Endodermal cell (in vitro differentiated cells): Measurements from ENCODE around the gene PDCD1LG2. TPM values are rescaled to one million over a fixed set of nuclear protein-coding genes. Genes with fewer than 3 reads are reported as not detected.

Experiments
- DNase-seq: peaks from one replicate; pipeline ENCODE4 v3.0.0-alpha.2; 2017
- H3K27ac ChIP-seq: 2 replicates; pipeline ENCODE4 v1.5.1; 2013; ENCODE audit warnings: mild to moderate bottlenecking, low read depth, low read length, moderate library complexity
- H3K27me3 ChIP-seq: 2 replicates; pipeline ENCODE4 v1.6.1; 2013; ENCODE audit warnings: mild to moderate bottlenecking, low read length, moderate library complexity; ENCODE audit not compliant: insufficient read depth, control insufficient read depth, poor library complexity, severe bottlenecking
- H3K36me3 ChIP-seq: 2 replicates; pipeline ENCODE4 v1.7.0; 2013; ENCODE audit warnings: mild to moderate bottlenecking, low read length, moderate library complexity; ENCODE audit not compliant: control insufficient read depth, insufficient read depth
- H3K4me1 ChIP-seq: one replicate; pipeline ENCODE4 v1.7.0; 2013; ENCODE audit warnings: low read length; ENCODE audit not compliant: control insufficient read depth, insufficient read depth
- H3K4me3 ChIP-seq: 2 replicates; pipeline ENCODE4 v1.5.1; 2013; ENCODE audit warnings: mild to moderate bottlenecking, low read length, moderate library complexity
- H3K9ac ChIP-seq: 2 replicates; pipeline ENCODE4 v1.6.1; 2013; ENCODE audit warnings: mild to moderate bottlenecking, low read length, moderate library complexity; ENCODE audit not compliant: poor library complexity, severe bottlenecking; ENCODE audit errors: extremely low read depth
- H3K9me3 ChIP-seq: 2 replicates; pipeline ENCODE4 v1.6.1; 2013; ENCODE audit warnings: mild to moderate bottlenecking, low read length, moderate library complexity; ENCODE audit not compliant: control insufficient read depth
- H3K27ac Mint-ChIP-seq: 2 replicates; pipeline ENCODE4 v1.8.0; 2020; ENCODE audit warnings: mixed read lengths
- H3K27me3 Mint-ChIP-seq: 2 replicates; pipeline ENCODE4 v1.8.0; 2021; ENCODE audit warnings: mild to moderate bottlenecking, mixed read lengths; ENCODE audit not compliant: insufficient read depth
- H3K36me3 Mint-ChIP-seq: 2 replicates; pipeline ENCODE4 v1.8.0; 2020; ENCODE audit warnings: low read depth, mixed read lengths
- H3K4me1 Mint-ChIP-seq: 2 replicates; pipeline ENCODE4 v1.8.0; 2020; ENCODE audit warnings: mixed read lengths
- H3K4me3 Mint-ChIP-seq: 2 replicates; pipeline ENCODE4 v1.8.0; 2020; ENCODE audit warnings: mild to moderate bottlenecking, moderate library complexity, mixed read lengths
- H3K9me3 Mint-ChIP-seq: 2 replicates; pipeline ENCODE4 v1.8.0; 2020; ENCODE audit warnings: mild to moderate bottlenecking, mixed read lengths
- WGBS, 2 experiments: methylation state at CpG; one replicate each; pipeline versions ENCODE4 v1.1.5 to v1.1.7; 2013; ENCODE audit warnings: missing lambda C conversion rate in 2 of 2, mixed read lengths in 1 of 2; ENCODE audit not compliant: insufficient coverage in 1 of 2, insufficient read length in 1 of 2; 5-methylcytosine and 5-hydroxymethylcytosine counted together
- total RNA-seq, 2 donors: library from RNA; stranded (reverse); fragmentation: NEBNext Ultra II Directional in 1 of 2; extraction: Animal tissue kit (Norgen Biotek cat#: 25700) in 1 of 2; gene quantifications; 2 replicates in 1 of 2; 3 replicates in 1 of 2; pipeline ENCODE4 v1.2.1, GENCODE V29; 2021
- TF ChIP-seq, protein P1 (sequence below): fragments of 200-600 bp; sonication (generic); conservative IDR thresholded peaks from 2 replicates; pipeline ENCODE4 v1.5.0; 2021; ENCODE audit warnings: antibody characterized with exemption, mild to moderate bottlenecking

Gene PDCD1LG2
- total RNA-seq, 2 donors from 2014 or later: not detected

DNA sequence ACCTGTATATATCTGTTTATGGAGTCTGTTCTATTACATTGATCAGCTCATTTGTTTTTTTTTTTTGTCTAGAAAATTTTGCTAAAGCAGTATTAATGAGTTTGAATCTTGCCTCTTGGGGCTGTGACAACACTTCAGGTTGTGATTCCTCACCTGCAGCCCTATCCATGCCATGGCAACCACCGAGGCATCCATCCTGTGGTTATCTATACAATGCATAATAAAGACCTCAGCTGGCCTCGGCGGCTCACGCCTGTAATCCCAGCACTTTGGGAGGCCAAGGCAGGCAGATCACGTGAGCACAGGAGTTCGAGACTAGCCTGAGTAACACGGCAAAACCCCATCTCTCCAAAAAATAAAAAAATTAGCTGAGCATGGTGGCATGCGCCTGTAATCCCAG, 28.1 kb upstream of the PDCD1LG2 start:
- Mint-ChIP-seq H3K4me1 (peaks cover 22% of the 10 kb centered on the region), H3K27me3 (no peaks in the 10 kb centered on the region), H3K36me3 (no peaks in the 10 kb centered on the region), H3K27ac (no peak overlapping the region), H3K4me3 (no peak overlapping the region), H3K9me3 (peaks cover 16% of the 10 kb centered on the region)
- Histone ChIP-seq H3K4me3 (no peak overlapping the region), H3K4me1 (no peaks in the 10 kb centered on the region), H3K27me3 (no peaks in the 10 kb centered on the region), H3K27ac (no peak overlapping the region), H3K9ac (no peak overlapping the region), H3K36me3 (no peaks in the 10 kb centered on the region), H3K9me3 (peaks cover 10% of the 10 kb centered on the region)
- 84 to 92% methylated on average over 4 to 8 of the region's 8 CpGs for WGBS, 2 experiments
- TF ChIP-seq, protein P1, sequence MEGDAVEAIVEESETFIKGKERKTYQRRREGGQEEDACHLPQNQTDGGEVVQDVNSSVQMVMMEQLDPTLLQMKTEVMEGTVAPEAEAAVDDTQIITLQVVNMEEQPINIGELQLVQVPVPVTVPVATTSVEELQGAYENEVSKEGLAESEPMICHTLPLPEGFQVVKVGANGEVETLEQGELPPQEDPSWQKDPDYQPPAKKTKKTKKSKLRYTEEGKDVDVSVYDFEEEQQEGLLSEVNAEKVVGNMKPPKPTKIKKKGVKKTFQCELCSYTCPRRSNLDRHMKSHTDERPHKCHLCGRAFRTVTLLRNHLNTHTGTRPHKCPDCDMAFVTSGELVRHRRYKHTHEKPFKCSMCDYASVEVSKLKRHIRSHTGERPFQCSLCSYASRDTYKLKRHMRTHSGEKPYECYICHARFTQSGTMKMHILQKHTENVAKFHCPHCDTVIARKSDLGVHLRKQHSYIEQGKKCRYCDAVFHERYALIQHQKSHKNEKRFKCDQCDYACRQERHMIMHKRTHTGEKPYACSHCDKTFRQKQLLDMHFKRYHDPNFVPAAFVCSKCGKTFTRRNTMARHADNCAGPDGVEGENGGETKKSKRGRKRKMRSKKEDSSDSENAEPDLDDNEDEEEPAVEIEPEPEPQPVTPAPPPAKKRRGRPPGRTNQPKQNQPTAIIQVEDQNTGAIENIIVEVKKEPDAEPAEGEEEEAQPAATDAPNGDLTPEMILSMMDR: no peak
- no peak for DNase-seq

- Histone ChIP-seq H3K4me3 (no peak overlapping the region), H3K9ac (no peak overlapping the region), H3K4me1 (no peaks in the 10 kb centered on the region), H3K27me3 (no peaks in the 10 kb centered on the region), H3K36me3 (no peaks in the 10 kb centered on the region), H3K27ac (no peak overlapping the region), H3K9me3 (no peaks in the 10 kb centered on the region)
- Mint-ChIP-seq H3K4me1 (peaks cover 25% of the 10 kb centered on the region), H3K36me3 (no peaks in the 10 kb centered on the region), H3K27ac (no peak overlapping the region), H3K27me3 (no peaks in the 10 kb centered on the region), H3K4me3 (no peak overlapping the region), H3K9me3 (peaks cover 6% of the 10 kb centered on the region)
- WGBS, 2 experiments: 100% methylated on average over 2 of the region's 2 CpGs; no CpG with 5 or more reads in 1 of the 2 experiments
- TF ChIP-seq, protein P1: no peak
- DNase-seq: no peak
These were observed 27.0 kb upstream of the PDCD1LG2 start for GRCh38 chr9:5483306-5483705.

GRCh38 chr9:5485378-5486085, 24.8 kb upstream of the PDCD1LG2 start:
- no peaks in the 10 kb centered on the region for H3K27me3 Mint-ChIP-seq
- no peak overlapping the region for H3K4me3 ChIP-seq
- no peaks in the 10 kb centered on the region for H3K27me3 ChIP-seq
- H3K4me1 ChIP-seq: no peaks in the 10 kb centered on the region
- no peak overlapping the region for H3K9ac ChIP-seq
- H3K27ac Mint-ChIP-seq: peak overlapping the region; percentile 50
- H3K36me3 Mint-ChIP-seq: no peaks in the 10 kb centered on the region
- WGBS, 2 experiments: 79 to 90% methylated on average over 2 to 5 of the region's 5 CpGs
- H3K36me3 ChIP-seq: no peaks in the 10 kb centered on the region
- no peaks in the 10 kb centered on the region for H3K9me3 ChIP-seq
- H3K4me1 Mint-ChIP-seq: peaks cover 37% of the 10 kb centered on the region
- no peak overlapping the region for H3K27ac ChIP-seq
- H3K9me3 Mint-ChIP-seq: peaks cover 3% of the 10 kb centered on the region
- no peak for DNase-seq
- no peak overlapping the region for H3K4me3 Mint-ChIP-seq
- TF ChIP-seq, protein P1: no peak
